ENCODE data around the gene IFT22. TPM values are rescaled to one million over a fixed set of nuclear protein-coding genes. Genes with fewer than 3 reads are reported as not detected.

Gene IFT22
- 51.1 to 58.0 TPM (median 53.0 TPM) in 5 replicates for total RNA-seq (2022; extraction: Qiagen RNA extraction)

DNA sequence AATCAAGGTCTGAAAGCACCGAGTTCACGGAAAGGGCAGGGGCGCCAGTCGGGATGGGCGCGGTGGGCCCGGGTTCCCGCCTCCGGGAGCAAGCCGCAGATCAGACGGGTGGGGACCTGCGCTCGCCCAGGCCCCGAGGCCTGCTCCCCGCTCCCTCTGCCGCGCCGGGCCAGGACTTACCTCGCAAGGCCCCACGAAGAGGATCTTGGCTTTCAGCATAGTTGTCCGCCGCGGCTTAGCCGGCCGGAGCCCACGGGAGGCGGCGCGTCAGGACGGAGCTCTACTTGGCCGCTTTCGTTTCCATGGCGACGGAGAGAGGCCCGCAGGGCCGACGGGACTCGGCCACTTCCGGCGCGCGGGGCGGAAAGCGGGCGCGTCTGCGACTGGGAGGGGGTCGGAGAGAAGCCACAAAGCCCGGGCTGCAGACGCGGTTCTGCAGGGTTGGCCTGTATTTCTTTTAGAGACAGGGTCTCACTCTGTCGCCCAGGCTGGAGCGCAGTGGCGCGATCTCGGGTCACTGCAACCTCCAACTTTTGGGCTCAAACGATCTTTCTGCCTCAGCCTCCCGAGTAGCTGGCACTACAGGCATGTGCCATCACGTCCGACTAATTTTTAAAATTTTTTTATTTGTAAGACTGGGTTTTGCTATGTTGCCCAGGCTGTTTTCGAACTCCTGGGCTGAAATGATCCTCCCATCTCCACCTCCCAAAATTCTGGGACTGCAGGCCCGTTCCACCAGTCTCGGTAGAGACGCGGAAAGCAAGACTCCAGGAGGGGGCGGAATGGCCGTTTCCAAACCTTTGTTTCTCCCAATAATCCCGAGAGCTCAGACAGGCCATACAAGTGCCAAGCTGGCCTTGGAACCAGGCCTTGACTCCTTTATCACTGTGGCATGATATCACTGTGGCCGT is at the start of gene IFT22:
Gene IFT22 (minus strand): TSS at position 322 of the 911 bp plus-strand sequence. CDS start 103 bp downstream, at position 219.

DNA sequence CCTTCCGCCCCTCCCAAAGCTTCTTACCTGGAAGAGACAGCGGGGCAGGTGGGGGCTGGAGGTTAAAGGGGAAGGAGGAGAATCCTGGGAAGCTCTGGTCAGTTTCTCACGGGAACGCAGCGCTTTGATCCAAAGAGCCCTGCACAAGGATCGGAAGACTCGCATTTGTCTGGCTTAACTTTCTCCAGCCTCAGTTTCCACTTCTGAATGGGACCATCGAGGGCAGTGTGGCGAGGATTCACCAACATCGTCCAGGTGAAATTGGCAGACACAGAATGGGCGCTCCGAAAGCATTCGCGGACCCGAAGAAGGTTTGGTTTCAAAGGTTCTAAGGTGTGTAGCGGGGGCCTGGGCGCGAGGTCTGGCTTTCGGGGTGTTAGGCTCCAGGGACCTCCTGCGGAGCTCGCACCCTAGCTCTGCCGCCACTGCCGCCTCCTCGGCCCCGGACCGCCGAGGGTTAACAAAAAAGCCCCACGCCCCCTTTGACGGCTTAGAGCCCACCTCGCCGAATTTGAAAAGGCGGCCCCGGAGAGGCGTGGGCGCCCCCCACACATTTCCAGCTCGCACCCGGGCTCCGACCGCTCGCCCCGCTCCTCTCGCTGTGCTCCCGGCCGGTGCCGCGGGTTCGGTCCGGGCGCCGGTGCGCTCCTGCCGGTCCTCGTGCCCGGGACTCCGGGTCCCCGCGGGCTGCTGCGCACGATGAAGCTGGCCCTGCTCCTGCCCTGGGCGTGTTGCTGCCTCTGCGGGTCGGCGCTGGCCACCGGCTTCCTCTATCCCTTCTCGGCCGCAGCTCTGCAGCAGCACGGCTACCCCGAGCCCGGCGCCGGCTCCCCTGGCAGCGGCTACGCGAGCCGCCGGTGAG is 41.0 kb upstream of the IFT22 start, which contains the start of gene COL26A1:
Gene COL26A1 (plus strand): TSS at position 542 of the 862 bp plus-strand sequence. CDS start 158 bp downstream, at position 700.

Other genes starting within 250 kb of the IFT22 start
- 10.5 to 14.9 TPM (median 12.8 TPM) in 5 replicates for gene TRIM56, start 236.3 kb downstream of the IFT22 start, total RNA-seq (2022; extraction: Qiagen RNA extraction)
- gene SERPINE1, start 194.7 kb downstream of the IFT22 start, total RNA-seq (2022; extraction: Qiagen RNA extraction) = 1,104 to 1,398 TPM (median 1,160 TPM) in 5 replicates
- gene AP1S1, start 167.3 kb downstream of the IFT22 start, total RNA-seq (2022; extraction: Qiagen RNA extraction) = 143 to 158 TPM (median 150 TPM) in 5 replicates
- gene VGF, start 156.2 kb downstream of the IFT22 start, total RNA-seq (2022; extraction: Qiagen RNA extraction) = 10.5 to 26.2 TPM (median 16.4 TPM) in 5 replicates
- gene NAT16, start 141.5 kb downstream of the IFT22 start, total RNA-seq (2022; extraction: Qiagen RNA extraction) = 0.10 to 0.17 TPM (median 0.14 TPM) in 5 replicates
- gene MOGAT3, start 120.8 kb downstream of the IFT22 start, total RNA-seq (2022; extraction: Qiagen RNA extraction) = not detected in 5 replicates
- 68.9 to 85.9 TPM (median 81.7 TPM) in 5 replicates for gene PLOD3, start 104.2 kb downstream of the IFT22 start, total RNA-seq (2022; extraction: Qiagen RNA extraction)
- 78.6 to 107 TPM (median 95.2 TPM) in 5 replicates for gene ZNHIT1, start 103.6 kb downstream of the IFT22 start, total RNA-seq (2022; extraction: Qiagen RNA extraction)
- 7.7 to 15.5 TPM (median 13.1 TPM) in 5 replicates for gene CLDN15, start 84.0 kb downstream of the IFT22 start, total RNA-seq (2022; extraction: Qiagen RNA extraction)
- 129 to 152 TPM (median 146 TPM) in 5 replicates for gene FIS1, start 76.7 kb downstream of the IFT22 start, total RNA-seq (2022; extraction: Qiagen RNA extraction)
- gene COL26A1, start 41.1 kb upstream of the IFT22 start, total RNA-seq (2022; extraction: Qiagen RNA extraction) = 0.32 to 0.58 TPM (median 0.49 TPM) in 5 replicates

Data from A549 treated with CORT108297 at 1 μM for 4 hours (cell line).